B cell (primary cell): ENCODE measurements around the gene DSC1. TPM values are rescaled to one million over a fixed set of nuclear protein-coding genes. Genes with fewer than 3 reads are reported as not detected.

Experiments used
- ATAC-seq: fragments of 200-7000 bp; cut with Tn5 transposase; one replicate; pipeline ENCODE4 v1.10.0; 2021; ENCODE audit warnings: low read depth, mild to moderate bottlenecking, moderate number of reproducible peaks, moderate library complexity
- CTCF ChIA-PET: fragments of 350-600 bp; sonication (Branson Sonifier 250); formaldehyde crosslinking; loops from one replicate; lab custom pipeline; 2021; ENCODE audit warnings: antibody characterized with exemption, inconsistent platforms; lab: Charles Lee
- POLR2A ChIA-PET: fragments of 350-600 bp; sonication (Branson Sonifier 250); formaldehyde crosslinking; loops from one replicate; lab custom pipeline; 2021; ENCODE audit warnings: antibody characterized with exemption; lab: Charles Lee
- DNase-seq: peaks from one replicate; pipeline ENCODE4 v3.0.0; 2013
- H2AFZ ChIP-seq: 2 replicates; pipeline ENCODE4 v1.6.1; 2012; ENCODE audit warnings: mild to moderate bottlenecking, low read depth, low read length; ENCODE audit not compliant: insufficient read depth, poor library complexity, severe bottlenecking
- H3K27ac ChIP-seq, 2 donors: 1 replicate in 1 of 2; 2 replicates in 1 of 2; pipeline ENCODE4 v1.5.1; 2012 to 2013; ENCODE audit warnings: low read length in 2 of 2, mild to moderate bottlenecking in 2 of 2, moderate library complexity in 1 of 2
- H3K27me3 ChIP-seq, 4 experiments: fragments of 200-600 bp in 1 of 4; sonication (generic) in 1 of 4; replicated peaks in 1 of 4; 1 replicate in 2 of 4; 2 replicates in 2 of 4; pipeline versions ENCODE4 v1.6.1 to v1.7.0; 2013 to 2016; ENCODE audit warnings: low read length in 3 of 4, mild to moderate bottlenecking in 2 of 4, mixed read lengths in 1 of 4, moderate library complexity in 1 of 4; ENCODE audit not compliant: insufficient read depth in 4 of 4, control insufficient read depth in 3 of 4; ENCODE audit errors: control extremely low read depth in 1 of 4
- H3K36me3 ChIP-seq, 2 experiments: replicated peaks in 1 of 2; 1 replicate in 1 of 2; 2 replicates in 1 of 2; pipeline versions ENCODE4 v1.6.1 to v1.7.1; 2013; ENCODE audit warnings: low read length in 1 of 2; ENCODE audit not compliant: insufficient read depth in 2 of 2, control insufficient read depth in 1 of 2; ENCODE audit errors: control extremely low read depth in 1 of 2, extremely low read depth in 1 of 2
- H3K4me1 ChIP-seq, 2 donors: fragments of 200-600 bp in 1 of 2; sonication (generic) in 1 of 2; 1 replicate in 1 of 2; 2 replicates in 1 of 2; pipeline versions ENCODE4 v1.5.1 to v1.6.1; 2013 to 2017; ENCODE audit warnings: low read length in 2 of 2; ENCODE audit not compliant: control insufficient read depth in 2 of 2, insufficient read depth in 2 of 2
- H3K4me2 ChIP-seq: replicated peaks from 2 replicates; pipeline ENCODE3; 2012; ENCODE audit warnings: mild to moderate bottlenecking, low read depth, low read length; ENCODE audit not compliant: poor library complexity, severe bottlenecking
- H3K4me3 ChIP-seq, 5 experiments: fragments of 200-600 bp in 1 of 5; sonication (generic) in 1 of 5; 1 replicate in 3 of 5; 2 replicates in 2 of 5; pipeline versions ENCODE4 v1.5.1 to v1.7.0; 2011 to 2016; ENCODE audit warnings: low read length in 4 of 5, mild to moderate bottlenecking in 4 of 5, low read depth in 2 of 5, control low read depth in 1 of 5, moderate library complexity in 1 of 5; ENCODE audit not compliant: insufficient read depth in 1 of 5; ENCODE audit errors: control extremely low read depth in 1 of 5, extremely low read depth in 1 of 5
- H3K79me2 ChIP-seq: fragments of 200-600 bp; sonication (generic); one replicate; pipeline ENCODE4 v1.6.0; 2016; ENCODE audit warnings: low read length; ENCODE audit not compliant: control insufficient read depth, insufficient read depth
- H3K9ac ChIP-seq: fragments of 200-600 bp; sonication (generic); 2 replicates; pipeline ENCODE4 v1.6.1; 2017; ENCODE audit warnings: mild to moderate bottlenecking, low read length, moderate library complexity
- H3K9me3 ChIP-seq, 3 donors: one replicate each; pipeline versions ENCODE4 v1.6.1 to v1.7.1; 2013; ENCODE audit warnings: low read length in 2 of 3; ENCODE audit not compliant: control insufficient read depth in 2 of 3, insufficient read depth in 1 of 3; ENCODE audit errors: control extremely low read depth in 1 of 3
- H4K20me1 ChIP-seq: 2 replicates; pipeline ENCODE4 v1.6.0; 2012; ENCODE audit warnings: mild to moderate bottlenecking, low read length; ENCODE audit not compliant: insufficient read depth, control insufficient read depth, poor library complexity, severe bottlenecking
- H3K27ac Mint-ChIP-seq: one replicate; pipeline ENCODE4 v1.8.0; 2021; ENCODE audit warnings: mixed read lengths
- H3K27me3 Mint-ChIP-seq: one replicate; pipeline ENCODE4 v1.8.0; 2021; ENCODE audit warnings: mixed read lengths
- H3K4me1 Mint-ChIP-seq: one replicate; pipeline ENCODE4 v1.8.0; 2021; ENCODE audit warnings: mixed read lengths
- H3K4me3 Mint-ChIP-seq: one replicate; pipeline ENCODE4 v1.8.0; 2021; ENCODE audit warnings: mixed read lengths
- H3K9me3 Mint-ChIP-seq: one replicate; pipeline ENCODE4 v1.8.0; 2022; ENCODE audit warnings: mixed read lengths; ENCODE audit not compliant: insufficient read depth
- EZH2 ChIP-seq: IDR thresholded peaks from 2 replicates; pipeline ENCODE4 v1.6.1; 2012; ENCODE audit warnings: borderline replicate concordance, low read depth, mild to moderate bottlenecking, moderate library complexity, low read length; ENCODE audit not compliant: insufficient read depth, poor library complexity, severe bottlenecking
- WGBS: methylation state at CpG from one replicate; pipeline ENCODE4 v1.1.5; 2013; ENCODE audit warnings: missing lambda C conversion rate; ENCODE audit not compliant: insufficient coverage; 5-methylcytosine and 5-hydroxymethylcytosine counted together
- intact Hi-C: fragments of 100-400 bp; cut with micrococcal nuclease; formaldehyde crosslinking; loops from one replicate; pipeline ENCODE4 v1.10.0; 2022
- polyA plus RNA-seq: library from polyadenylated mRNA; depleted of rRNA; stranded (reverse); fragments of >200 nt; gene quantifications from 2 replicates; pipeline ENCODE4 v1.2.3, GENCODE V29; 2012
- total RNA-seq, 2 donors: library from RNA; stranded (reverse); fragments of 120-200 nt in 1 of 2; gene quantifications; 1 replicate in 1 of 2; 2 replicates in 1 of 2; pipeline versions ENCODE4 v1.2.3 to v1.2.4, GENCODE V29; 2013 to 2022
- TF ChIP-seq, protein P1 (sequence below): fragments of 200-600 bp; IDR thresholded peaks from one replicate; pipeline ENCODE4 v1.8.0; 2022; ENCODE audit warnings: antibody characterized with exemption, mild to moderate bottlenecking

Gene DSC1
- total and polyA plus RNA-seq, 2 donors (not counting 1 experiment from before 2014, with no cell fraction given) = not detected

DNA sequence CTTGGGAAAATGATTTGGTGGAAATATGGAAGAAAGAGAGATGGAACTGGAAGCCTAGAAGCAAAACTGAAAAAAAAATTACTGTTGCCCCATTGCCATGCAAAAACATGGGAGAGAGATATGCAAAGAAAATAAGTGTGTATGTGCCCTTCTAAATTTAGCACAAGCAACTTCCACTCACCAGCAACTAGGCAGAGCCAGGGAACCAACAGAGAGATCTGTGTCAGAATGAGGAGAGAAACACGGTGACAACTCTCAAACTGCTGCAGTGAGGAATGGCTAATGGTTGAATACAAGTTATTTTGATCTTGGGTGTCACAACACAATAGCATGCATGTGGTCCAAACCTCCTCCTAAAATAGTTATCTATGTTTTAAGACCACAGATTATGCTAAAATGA lies 71.3 kb downstream of the DSC1 start:
- no peak overlapping the region for H3K4me3 ChIP-seq
- no peaks in the 10 kb centered on the region for H4K20me1 ChIP-seq
- H3K27ac ChIP-seq = no peak overlapping the region
- no CpG with 5 or more reads among the region's 1 CpG for WGBS
- no peaks in the 10 kb centered on the region for H3K27me3 ChIP-seq
- ATAC-seq = no peak
- H3K79me2 ChIP-seq = no peaks in the 10 kb centered on the region
- intact Hi-C loops = no loop called here
- H3K4me3 Mint-ChIP-seq = no peak overlapping the region
- H3K27me3 Mint-ChIP-seq = no peaks in the 10 kb centered on the region
- no peak for DNase-seq
- no peak for TF ChIP-seq EZH2
- TF ChIP-seq, protein P1, sequence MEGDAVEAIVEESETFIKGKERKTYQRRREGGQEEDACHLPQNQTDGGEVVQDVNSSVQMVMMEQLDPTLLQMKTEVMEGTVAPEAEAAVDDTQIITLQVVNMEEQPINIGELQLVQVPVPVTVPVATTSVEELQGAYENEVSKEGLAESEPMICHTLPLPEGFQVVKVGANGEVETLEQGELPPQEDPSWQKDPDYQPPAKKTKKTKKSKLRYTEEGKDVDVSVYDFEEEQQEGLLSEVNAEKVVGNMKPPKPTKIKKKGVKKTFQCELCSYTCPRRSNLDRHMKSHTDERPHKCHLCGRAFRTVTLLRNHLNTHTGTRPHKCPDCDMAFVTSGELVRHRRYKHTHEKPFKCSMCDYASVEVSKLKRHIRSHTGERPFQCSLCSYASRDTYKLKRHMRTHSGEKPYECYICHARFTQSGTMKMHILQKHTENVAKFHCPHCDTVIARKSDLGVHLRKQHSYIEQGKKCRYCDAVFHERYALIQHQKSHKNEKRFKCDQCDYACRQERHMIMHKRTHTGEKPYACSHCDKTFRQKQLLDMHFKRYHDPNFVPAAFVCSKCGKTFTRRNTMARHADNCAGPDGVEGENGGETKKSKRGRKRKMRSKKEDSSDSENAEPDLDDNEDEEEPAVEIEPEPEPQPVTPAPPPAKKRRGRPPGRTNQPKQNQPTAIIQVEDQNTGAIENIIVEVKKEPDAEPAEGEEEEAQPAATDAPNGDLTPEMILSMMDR = no peak
- H3K4me1 Mint-ChIP-seq = no peaks in the 10 kb centered on the region
- H2AFZ ChIP-seq = no peak overlapping the region
- no peak overlapping the region for H3K4me2 ChIP-seq
- no peak overlapping the region for H3K9ac ChIP-seq
- POLR2A ChIA-PET = no interaction called here
- no peaks in the 10 kb centered on the region for H3K9me3 Mint-ChIP-seq
- H3K36me3 ChIP-seq = no peaks in the 10 kb centered on the region
- no peak overlapping the region for H3K27ac Mint-ChIP-seq
- H3K9me3 ChIP-seq = no peaks in the 10 kb centered on the region
- CTCF ChIA-PET = no interaction called here
- no peaks in the 10 kb centered on the region for H3K4me1 ChIP-seq

DNA sequence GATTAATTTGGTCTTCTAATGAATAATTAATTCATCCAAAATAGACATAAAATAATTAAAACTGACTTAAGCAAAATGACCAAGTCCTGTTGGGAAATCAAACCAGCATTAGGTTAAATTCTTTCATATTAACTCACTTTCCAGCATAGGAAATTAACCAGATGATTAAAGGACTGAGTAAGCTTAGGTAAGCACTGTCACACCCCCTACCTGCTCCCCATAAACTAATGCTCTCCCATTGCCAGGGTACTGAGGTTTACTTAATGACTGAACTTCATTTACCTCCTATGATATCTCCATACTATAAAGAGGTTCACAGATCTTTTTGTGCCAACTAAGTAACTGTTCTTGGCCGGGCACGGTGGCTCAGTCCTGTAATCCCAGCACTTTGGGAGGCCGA lies 74.1 kb downstream of the DSC1 start:
- H2AFZ ChIP-seq = no peak overlapping the region
- H3K27ac ChIP-seq = no peak overlapping the region
- Mint-ChIP-seq H3K4me3 (no peak overlapping the region), H3K27me3 (no peaks in the 10 kb centered on the region), H3K4me1 (no peaks in the 10 kb centered on the region), H3K27ac (no peak overlapping the region), H3K9me3 (no peaks in the 10 kb centered on the region)
- no peaks in the 10 kb centered on the region for H3K9me3 ChIP-seq
- 90% methylated on average over 3 of the region's 3 CpGs for WGBS
- no peak for TF ChIP-seq EZH2
- intact Hi-C loops = no loop called here
- H3K4me3 ChIP-seq = no peak overlapping the region
- CTCF ChIA-PET = no interaction called here
- no peaks in the 10 kb centered on the region for H3K36me3 ChIP-seq
- no peak overlapping the region for H3K9ac ChIP-seq
- no peaks in the 10 kb centered on the region for H3K27me3 ChIP-seq
- H3K79me2 ChIP-seq = no peaks in the 10 kb centered on the region
- H3K4me1 ChIP-seq = no peaks in the 10 kb centered on the region
- H3K4me2 ChIP-seq = no peak overlapping the region
- no peak for ATAC-seq
- DNase-seq = no peak
- POLR2A ChIA-PET = no interaction called here
- H4K20me1 ChIP-seq = no peaks in the 10 kb centered on the region
